Measurements from ENCODE around the gene ATP9A.
"Not testable (repeated sequence)": the region's sequence is repeated elsewhere in the genome, so short reads cannot be mapped to it uniquely, and the experiment has no call there.

Gene ATP9A

DNA sequence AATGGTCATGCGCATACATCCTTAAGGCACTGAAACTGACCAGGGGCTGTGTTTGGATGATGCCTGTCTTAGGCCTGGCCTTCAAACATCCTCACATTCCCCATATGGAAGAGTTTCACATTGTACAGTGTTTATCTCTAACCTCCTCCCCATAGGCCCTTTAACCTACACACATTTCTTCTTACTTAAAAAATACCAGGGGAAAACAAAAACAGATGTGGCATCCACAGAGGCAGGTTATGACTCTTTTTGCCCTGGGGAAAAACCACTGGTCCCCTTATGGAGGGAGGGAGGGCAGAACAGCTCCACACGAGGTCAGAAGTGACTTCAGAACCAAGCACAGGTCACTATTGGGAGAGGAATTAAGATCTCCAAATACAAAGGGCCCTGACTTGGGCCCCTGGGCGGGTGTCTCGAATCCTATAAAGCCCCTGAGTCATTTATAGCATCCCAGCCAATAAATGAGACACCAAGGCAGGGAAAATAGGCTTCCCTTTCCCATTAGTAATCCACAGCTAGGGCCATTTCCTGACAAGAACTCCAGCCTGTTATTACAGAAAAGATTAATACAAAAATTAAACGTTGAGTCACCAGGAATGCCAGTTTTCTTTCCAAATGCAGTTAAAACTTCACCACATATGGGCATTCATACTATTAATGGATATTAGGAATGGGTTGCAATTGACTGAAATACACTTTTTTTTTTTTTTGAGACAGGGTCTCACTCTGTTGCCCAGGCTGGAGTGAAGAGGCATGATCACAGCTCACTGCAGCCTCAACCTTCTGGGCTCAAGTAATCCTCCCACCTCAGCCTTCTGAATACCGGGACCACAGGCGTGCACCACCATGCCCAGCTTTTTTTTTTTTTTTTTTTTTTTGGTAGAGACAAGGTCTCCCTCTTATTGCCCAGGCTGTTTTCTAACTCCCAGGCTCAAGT is 107.2 kb downstream of the ATP9A start:
- Histone ChIP-seq H2AFZ (ENCODE audit: low read depth) (no peak overlapping the region), H3K27ac (no peak overlapping the region), H3K36me3 (ENCODE audit: insufficient read depth) (no peaks in the 10 kb centered on the region), H3K79me2 (ENCODE audit: insufficient read depth, low read depth) (no peaks in the 10 kb centered on the region), H3K27me3 (ENCODE audit: insufficient read depth, low read depth) (no peaks in the 10 kb centered on the region), H3K4me3 (IDR thresholded peaks at IDR 0.05; ENCODE audit: insufficient read depth, low read depth, low read length) (no peak overlapping the region), H3K4me2 (no peak overlapping the region), H3K9ac (no peak overlapping the region), H3K4me1 (ENCODE audit: low read depth, poor library complexity, severe bottlenecking) (no peaks in the 10 kb centered on the region), H4K20me1 (ENCODE audit: insufficient read depth) (no peaks in the 10 kb centered on the region)
- no peak for TF ChIP-seq CTCF (conservative IDR thresholded peaks at IDR 0.05; ENCODE audit: low read depth, low read length)

GRCh38 chr20:51659491-51660050 is 108.6 kb downstream of the ATP9A start:
- Histone ChIP-seq H3K4me3 (IDR thresholded peaks at IDR 0.05; ENCODE audit: insufficient read depth, low read depth, low read length) (no peak overlapping the region), H3K27ac (no peak overlapping the region), H3K9ac (no peak overlapping the region), H3K4me2 (no peak overlapping the region), H3K79me2 (ENCODE audit: insufficient read depth, low read depth) (no peaks in the 10 kb centered on the region), H2AFZ (ENCODE audit: low read depth) (no peak overlapping the region), H4K20me1 (ENCODE audit: insufficient read depth) (no peaks in the 10 kb centered on the region), H3K27me3 (ENCODE audit: insufficient read depth, low read depth) (no peaks in the 10 kb centered on the region), H3K36me3 (ENCODE audit: insufficient read depth) (no peaks in the 10 kb centered on the region), H3K4me1 (ENCODE audit: low read depth, poor library complexity, severe bottlenecking) (no peaks in the 10 kb centered on the region)
- no peak for TF ChIP-seq CTCF (conservative IDR thresholded peaks at IDR 0.05; ENCODE audit: low read depth, low read length)

- Histone ChIP-seq H4K20me1 (ENCODE audit: insufficient read depth) (no peaks in the 10 kb centered on the region), H3K27me3 (ENCODE audit: insufficient read depth, low read depth) (no peaks in the 10 kb centered on the region), H2AFZ (ENCODE audit: low read depth) (no peak overlapping the region), H3K4me3 (IDR thresholded peaks at IDR 0.05; ENCODE audit: insufficient read depth, low read depth, low read length) (no peak overlapping the region), H3K4me1 (ENCODE audit: low read depth, poor library complexity, severe bottlenecking) (no peaks in the 10 kb centered on the region), H3K27ac (no peak overlapping the region), H3K79me2 (ENCODE audit: insufficient read depth, low read depth) (no peaks in the 10 kb centered on the region), H3K4me2 (no peak overlapping the region), H3K9ac (no peak overlapping the region), H3K36me3 (ENCODE audit: insufficient read depth) (no peaks in the 10 kb centered on the region)
- TF ChIP-seq CTCF (conservative IDR thresholded peaks at IDR 0.05; ENCODE audit: low read depth, low read length): no peak
These were observed 111.4 kb downstream of the ATP9A start for GRCh38 chr20:51656726-51657260.

DNA sequence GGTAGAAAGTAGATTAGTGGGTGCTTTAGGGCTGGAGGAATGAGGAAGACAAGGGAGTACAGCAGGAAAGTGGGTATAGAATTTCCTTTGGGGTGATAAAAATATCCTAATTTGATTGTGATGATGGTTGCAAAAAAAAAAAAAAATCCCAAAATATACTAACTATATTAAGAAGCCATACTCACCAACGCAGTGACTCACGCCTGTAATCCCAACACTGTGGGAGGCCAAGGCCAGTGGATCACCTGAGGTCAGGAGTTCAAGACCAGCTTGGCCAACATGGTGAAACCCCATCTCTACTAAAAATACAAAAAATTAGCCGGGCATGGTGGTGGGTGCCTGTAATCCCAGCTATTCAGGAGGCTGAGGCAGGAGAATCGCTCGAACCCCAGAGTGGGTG is 112.1 kb downstream of the ATP9A start:
- not testable (repeated sequence) for H3K79me2 ChIP-seq (ENCODE audit: insufficient read depth, low read depth); H3K4me3 ChIP-seq (IDR thresholded peaks at IDR 0.05; ENCODE audit: insufficient read depth, low read depth, low read length); H3K36me3 ChIP-seq (ENCODE audit: insufficient read depth); H4K20me1 ChIP-seq (ENCODE audit: insufficient read depth); H3K4me2 ChIP-seq; H3K27me3 ChIP-seq (ENCODE audit: insufficient read depth, low read depth); H3K4me1 ChIP-seq (ENCODE audit: low read depth, poor library complexity, severe bottlenecking); H2AFZ ChIP-seq (ENCODE audit: low read depth); H3K27ac ChIP-seq; H3K9ac ChIP-seq

DNA sequence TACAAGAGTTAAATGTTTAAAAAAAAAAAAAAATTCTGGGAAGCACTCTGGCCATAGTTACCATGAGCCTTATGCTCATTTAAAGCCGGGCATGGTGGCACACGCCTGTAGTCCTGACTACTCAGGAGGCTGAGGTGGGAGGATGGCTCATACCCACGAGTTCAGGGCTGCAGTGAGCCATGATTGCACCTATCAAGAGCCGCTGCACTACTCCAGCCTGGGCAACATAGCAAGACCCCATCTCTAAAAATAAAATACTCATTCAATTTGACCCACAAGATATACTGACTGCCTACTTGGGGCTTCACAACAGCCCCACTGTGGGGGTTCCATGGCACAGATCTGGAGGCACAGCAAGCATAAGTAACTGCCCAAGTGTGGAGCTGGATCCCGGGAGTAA is 113.7 kb downstream of the ATP9A start:
- H3K27me3 ChIP-seq (ENCODE audit: insufficient read depth, low read depth): no peaks in the 10 kb centered on the region
- H3K4me2 ChIP-seq: no peak overlapping the region
- no peak for TF ChIP-seq CTCF (conservative IDR thresholded peaks at IDR 0.05; ENCODE audit: low read depth, low read length)
- H2AFZ ChIP-seq (ENCODE audit: low read depth): no peak overlapping the region
- no peak overlapping the region for H3K4me3 ChIP-seq (IDR thresholded peaks at IDR 0.05; ENCODE audit: insufficient read depth, low read depth, low read length)
- H3K27ac ChIP-seq: no peak overlapping the region
- H4K20me1 ChIP-seq (ENCODE audit: insufficient read depth): no peaks in the 10 kb centered on the region
- no peaks in the 10 kb centered on the region for H3K36me3 ChIP-seq (ENCODE audit: insufficient read depth)
- no peaks in the 10 kb centered on the region for H3K79me2 ChIP-seq (ENCODE audit: insufficient read depth, low read depth)
- H3K9ac ChIP-seq: no peak overlapping the region
- H3K4me1 ChIP-seq (ENCODE audit: low read depth, poor library complexity, severe bottlenecking): no peaks in the 10 kb centered on the region

Measured in KMS-11 (cell line).